GM18858 (cell line): ENCODE results near the gene UBE3D.
"Not testable (repeated sequence)": the region's sequence is repeated elsewhere in the genome, so short reads cannot be mapped to it uniquely, and the experiment has no call there.

Experiments
- ATAC-seq: cut with Tn5 transposase; IDR thresholded peaks from one replicate; pipeline ENCODE4 v1.9.1; 2021; ENCODE audit not compliant: unreplicated experiment

Gene UBE3D

DNA sequence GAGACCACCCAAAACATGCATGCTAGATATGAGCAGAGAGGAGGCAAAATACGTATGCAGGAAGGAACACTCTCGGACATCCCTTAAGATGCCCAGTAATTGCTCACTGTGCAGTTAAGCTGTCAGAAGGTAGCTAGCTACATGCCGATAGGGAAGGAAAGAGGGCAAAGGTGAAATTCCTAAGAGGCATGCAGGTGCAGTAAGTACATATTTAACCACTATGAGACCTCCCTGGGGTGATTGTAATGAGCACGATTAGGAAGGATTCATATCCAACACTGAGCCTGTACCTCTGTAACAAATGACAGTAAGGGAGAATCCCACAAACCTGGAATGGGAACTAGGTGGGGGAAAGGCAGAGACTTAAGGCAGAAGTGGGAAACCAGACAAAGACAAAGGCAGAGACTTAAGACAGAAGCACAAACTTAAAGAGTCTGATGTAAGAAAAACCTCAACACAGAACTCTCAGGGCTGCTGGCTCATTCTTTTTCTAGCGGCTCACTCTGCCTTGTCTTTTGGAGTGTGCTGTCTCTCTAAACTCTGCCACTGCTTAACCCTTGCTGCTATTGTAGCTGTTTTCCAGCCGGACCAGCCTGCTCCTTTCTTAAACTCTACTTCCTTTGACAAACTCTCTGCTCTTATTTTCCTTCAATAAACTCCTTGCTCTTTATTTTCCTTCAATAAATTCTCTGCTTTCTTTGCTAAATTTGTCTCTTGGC is 148.1 kb downstream of the UBE3D start:
- no peak for ATAC-seq

DNA sequence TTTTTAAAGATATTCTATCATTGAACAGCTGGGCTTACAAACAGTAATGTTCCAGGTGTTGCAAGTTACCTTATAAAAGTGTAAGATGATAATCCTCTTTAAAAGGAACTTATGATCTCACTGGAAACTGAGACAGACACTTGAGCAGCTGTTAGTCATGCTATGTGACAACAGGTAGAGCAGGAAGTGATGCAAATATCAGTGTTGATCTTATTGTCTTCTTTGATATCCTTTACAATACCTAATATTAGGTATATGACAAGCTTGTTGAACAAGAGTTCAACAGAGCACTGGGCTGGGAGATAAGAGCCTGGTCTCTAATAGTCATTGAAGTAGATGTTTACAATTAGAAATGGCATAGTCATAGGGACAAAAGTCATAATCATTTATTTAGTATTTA is 150.0 kb downstream of the UBE3D start:
- no peak for ATAC-seq

- no peak for ATAC-seq
Measured at GRCh38 chr6:82914511-82914910, 151.1 kb downstream of the UBE3D start.

GRCh38 chr6:82910820-82911219 is 154.8 kb downstream of the UBE3D start:
- no peak for ATAC-seq

DNA sequence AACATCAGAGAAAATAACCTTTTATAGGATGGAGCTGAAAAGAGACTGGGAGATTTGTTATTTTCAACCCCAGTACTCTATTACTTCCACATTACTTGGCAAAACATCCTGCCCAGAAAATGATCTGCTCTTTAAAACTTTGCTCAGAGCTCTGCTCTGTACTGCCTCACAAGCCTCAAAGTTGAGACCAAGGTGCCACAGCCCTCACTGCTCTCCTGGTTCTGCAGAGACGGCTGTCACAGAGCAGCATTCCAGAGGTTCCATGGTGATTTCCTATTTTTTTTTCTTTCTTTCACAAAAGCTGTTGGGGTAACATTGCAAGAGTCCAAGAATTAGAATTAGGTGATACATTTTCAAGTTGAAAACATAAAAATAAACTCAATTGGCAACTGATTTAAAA is 155.2 kb downstream of the UBE3D start:
- ATAC-seq: no peak

DNA sequence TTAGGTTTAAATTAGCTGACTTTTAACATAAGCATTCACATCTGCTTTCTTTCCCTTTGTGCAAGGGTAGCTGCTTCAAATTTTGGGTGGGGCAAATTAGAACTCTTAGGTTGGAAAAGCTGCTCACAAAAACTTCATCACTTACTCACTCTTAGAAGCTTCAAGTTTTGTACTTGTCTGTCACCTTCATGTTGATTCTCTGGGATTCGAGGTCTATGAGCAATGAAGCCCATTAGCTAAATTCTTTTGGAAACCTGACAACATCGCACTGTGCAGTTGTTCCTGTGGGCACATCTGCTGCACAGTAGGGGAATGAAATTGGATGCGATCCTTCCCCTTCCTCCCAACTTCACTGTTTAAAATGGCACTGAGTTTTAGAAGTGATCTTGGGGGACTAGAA is 156.1 kb downstream of the UBE3D start:
- no peak for ATAC-seq

DNA sequence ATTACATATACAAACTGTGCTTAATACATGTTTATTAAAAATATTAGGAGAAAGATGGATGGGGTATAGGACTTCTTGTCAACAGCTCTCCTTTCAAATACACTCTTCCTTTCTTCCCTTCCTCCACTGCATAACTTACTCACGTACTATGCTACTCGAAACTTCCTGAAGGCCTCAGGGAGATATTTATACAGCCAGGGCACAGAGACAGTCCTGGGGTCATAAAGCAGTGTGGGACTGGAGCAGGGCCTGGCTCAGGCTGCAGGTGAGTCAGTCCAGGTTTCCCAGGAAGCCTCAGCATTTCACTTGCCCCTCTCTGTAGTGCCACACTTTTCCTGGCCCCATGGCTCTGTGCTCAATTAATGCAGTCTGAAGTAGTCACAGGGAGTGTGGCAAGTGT is 157.0 kb downstream of the UBE3D start:
- ATAC-seq: no peak

- ATAC-seq: no peak
Measured at GRCh38 chr6:82906951-82907350, 158.7 kb downstream of the UBE3D start.

DNA sequence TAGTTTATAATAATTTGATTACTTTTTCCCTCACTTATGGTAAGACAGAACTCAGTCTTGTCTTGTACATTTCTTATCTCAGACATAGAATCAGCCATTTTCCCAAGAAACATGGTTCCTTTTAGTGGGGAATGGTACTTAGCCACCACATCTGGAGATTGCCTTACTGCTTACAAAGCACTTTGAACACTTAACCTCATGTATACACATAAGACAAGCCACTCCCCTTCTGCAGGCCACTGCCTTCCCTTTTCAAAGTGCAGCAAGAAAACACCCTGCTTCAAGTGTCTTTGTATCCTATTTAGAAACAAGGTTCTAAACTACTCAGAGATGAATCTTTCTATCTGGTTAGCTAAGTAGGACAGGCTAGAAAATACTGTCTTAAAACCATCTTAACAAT is 159.2 kb downstream of the UBE3D start:
- ATAC-seq: no peak

DNA sequence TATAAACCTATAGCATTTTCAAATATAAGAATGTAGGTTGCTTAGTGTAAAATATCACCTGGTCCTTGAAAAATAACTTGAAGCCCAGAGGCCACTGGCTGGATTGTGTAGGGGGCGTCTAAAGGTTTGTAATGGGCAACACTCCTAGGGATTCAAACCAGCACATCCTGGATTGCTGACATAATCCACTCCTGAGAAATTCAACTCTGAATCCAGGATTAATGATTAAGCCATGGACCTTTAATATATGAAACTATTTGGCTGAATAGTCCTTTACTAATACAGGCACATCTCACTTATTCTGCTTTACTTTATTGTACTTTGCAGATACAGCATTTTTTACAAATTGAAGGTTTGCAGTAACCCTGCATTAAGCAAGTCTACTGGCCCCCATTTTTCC is 160.8 kb downstream of the UBE3D start:
- ATAC-seq: no peak

DNA sequence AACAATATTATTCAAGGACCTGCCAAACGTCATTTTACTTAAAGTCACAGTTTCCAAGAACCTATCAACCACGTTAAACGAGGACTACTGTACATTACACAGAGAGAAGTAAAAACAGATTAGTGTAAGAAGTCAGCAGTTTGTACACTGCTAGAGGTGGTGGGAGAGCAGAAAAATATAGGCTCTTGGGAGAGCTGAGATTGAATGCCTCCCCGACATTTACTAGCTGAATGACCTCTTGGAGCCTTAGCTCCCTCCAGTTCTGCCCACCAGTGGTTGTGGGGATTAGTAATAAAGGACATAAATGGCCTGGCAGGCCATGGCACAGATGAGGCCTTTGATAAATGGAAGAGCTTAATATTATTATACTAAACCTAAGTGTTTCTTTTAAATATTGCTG is 161.4 kb downstream of the UBE3D start:
- ATAC-seq: no peak

GRCh38 chr6:82902290-82902689 is 163.4 kb downstream of the UBE3D start:
- no peak for ATAC-seq

DNA sequence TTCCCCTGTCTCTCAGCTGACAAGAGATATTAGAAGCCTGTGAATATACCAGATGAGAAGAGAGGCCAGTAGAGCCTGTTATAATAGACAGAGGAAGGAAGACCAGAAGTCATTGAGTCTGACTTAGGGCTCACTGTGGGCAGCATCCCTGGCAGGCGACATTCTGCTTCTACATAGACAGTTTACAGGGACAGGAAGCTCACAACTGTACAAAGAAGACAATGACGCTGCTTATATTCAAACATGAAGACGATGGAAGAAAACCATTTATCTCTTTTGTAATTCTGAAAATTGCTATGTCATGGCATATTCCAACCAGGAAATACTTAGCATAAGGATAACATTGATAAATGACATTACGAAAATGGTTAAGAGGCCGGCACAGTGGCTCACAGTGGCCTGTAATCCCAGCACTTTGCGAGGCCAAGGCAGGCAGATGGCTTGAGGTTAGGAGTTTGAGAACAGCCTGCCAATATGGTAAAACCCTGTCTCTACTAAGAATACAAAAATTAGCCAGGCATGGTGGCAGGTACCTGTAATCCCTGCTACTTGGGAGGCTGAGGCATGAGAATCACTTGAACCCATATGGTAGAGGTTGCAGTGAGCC is 170.9 kb downstream of the UBE3D start:
- no peak for ATAC-seq

DNA sequence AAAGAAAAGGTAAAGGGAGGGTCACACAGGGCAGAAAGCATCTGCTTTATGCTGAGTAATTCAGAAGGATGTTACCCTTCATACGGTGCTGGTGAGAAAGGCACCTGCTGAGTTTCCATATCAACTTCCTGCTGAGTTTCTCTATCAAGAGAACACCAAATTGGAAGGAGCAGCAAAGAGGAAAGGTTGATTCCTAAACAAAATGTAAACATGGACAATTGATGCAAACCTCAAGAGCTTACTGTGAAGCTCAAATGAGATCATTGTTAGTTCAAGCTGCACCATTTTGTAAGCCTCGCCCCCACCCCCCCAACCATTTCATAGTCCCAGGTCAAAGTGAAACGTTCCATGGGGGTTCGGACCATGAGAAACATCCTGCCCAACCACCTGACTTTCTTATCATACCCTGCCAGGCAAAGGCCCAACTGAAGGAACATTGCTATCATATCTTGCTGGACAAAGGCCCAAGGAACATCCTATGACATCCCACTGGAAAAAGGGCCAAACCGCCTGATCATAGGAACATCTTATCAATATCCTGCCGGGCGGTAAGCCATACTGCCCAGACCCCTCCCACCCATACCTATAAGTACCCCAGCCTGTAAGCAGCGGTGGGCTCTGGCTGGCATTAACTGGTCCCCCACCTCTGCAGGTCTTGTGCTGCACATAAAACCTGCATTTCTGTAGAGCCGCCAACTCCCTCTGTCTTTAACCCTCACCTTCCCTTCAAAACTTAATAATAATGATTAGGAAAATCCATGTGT is 171.6 kb downstream of the UBE3D start:
- no peak for ATAC-seq

DNA sequence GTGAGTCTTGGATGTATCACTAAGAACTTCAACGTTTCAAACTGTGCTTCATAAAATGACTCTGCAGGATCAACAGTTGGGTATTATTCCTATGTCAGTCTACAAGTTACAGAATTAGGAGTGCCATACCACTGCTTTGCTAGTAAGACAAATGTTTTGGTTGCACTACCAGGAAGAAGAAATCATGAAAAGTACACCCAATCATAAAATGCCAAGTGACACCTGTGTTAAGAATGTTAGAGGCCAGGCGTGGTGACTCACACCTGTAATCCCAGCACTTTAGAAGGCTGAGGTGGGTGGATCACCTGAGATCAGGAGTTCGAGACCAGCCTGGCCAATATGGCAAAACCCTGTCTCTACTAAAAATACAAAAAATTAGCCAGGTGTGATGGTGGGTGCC is 174.1 kb downstream of the UBE3D start:
- not testable (repeated sequence) for ATAC-seq

- ATAC-seq: no peak
Measured at GRCh38 chr6:82891076-82891475, 174.6 kb downstream of the UBE3D start.

- no peak for ATAC-seq
Measured at GRCh38 chr6:82890240-82890639, 175.4 kb downstream of the UBE3D start.

DNA sequence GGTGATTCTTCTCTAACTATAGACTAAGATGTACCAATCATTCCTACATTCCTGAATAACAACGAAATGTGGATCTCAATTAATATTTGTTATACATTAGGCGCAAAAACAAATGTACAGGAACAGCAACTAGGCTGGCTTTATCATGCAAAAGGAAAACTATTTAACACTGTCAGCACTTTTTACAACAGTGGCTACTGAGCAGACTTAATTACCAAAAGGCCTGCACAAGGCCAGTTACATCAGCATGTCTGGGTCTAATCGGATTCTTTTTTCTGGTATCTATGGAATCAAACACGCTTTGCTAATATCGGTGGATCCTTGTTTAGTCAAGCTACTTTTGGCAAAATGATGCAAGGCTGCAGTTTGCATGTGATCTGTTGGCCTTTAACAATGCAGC is 176.5 kb downstream of the UBE3D start:
- ATAC-seq: no peak

DNA sequence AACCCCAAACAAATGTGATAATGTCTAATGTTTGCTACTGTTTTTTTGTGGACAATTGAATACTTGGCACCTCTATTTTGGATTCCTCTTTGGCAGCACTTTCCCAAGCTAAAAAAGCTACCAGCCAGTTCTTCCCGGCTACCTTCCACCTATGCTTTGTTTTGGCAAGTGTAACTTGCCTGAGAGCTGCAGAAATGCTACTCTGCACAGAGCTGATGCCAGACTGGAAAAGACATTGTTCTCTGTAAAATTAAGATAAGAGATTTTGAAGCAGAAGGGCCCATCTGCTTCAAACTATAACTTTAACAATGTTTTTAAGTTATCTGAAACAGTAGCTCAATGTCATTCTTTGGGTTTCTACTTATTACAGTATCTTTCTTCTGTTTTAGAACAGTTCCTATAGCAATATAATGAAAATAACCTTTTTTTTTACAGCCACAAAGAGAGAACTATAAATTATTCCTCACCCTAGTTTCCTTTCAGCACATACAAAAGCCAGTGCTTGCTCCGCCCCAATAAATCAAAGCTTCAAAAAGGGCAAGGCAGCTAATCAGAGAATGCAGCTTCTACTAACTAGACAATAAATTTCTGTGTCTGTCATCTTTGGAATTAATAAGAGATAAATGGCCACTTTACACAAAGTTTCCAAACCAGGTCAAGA is 183.1 kb downstream of the UBE3D start:
- ATAC-seq: no peak

DNA sequence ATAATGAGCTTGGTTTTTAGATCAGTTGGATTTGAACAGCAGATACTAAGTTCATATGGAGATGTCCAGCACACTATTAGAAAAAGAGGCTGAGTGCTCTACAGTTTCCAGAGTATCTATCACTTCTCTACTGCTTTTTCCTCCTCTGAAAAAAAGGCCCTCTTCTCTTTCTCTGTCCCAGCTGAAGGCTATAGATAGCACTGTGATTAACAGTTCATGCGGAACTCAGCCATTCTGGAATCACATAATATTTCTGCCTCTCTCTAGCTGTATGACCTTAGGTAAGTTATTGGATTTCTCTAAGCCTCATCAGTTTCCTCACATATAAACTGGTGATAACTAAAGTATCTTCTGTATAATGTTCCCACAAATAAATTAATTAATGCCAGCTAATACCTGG is 184.1 kb downstream of the UBE3D start:
- no peak for ATAC-seq

DNA sequence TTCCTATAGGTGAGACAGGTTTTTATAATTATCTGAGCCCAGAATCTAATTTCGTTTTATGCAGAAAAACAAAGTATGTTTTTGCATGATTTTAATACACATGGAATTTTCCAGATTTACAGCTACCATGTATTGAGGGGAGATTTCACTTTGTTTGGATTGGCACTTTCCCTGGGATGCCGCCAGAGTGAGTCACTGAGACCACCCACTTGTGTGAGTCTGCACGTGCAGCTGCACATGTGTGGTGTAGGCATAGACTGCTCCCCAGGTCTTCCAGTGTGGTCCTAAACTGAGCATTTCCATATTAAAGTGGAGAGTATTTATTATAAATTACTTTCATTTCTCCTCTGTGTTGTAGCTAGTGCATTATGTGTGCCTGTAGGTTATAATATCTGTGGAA is 186.8 kb downstream of the UBE3D start:
- no peak for ATAC-seq
